SK-N-SH treated with all-trans-retinoic acid at 6 μM for 48 hours (cell line): Measurements from ENCODE around the gene MXD4.

Experiments
- ARNTL ChIP-seq: fragments of 450-650 bp; formaldehyde crosslinking; IDR thresholded peaks from 2 replicates; pipeline ENCODE4 v1.5.0; 2020; ENCODE audit warnings: low read depth, mild to moderate bottlenecking, moderate library complexity, borderline replicate concordance
- CSRNP3 ChIP-seq: fragments of 250-450 bp; sonication (Bioruptor Pico); IDR thresholded peaks from 2 replicates; pipeline ENCODE4 v1.5.1; 2021; ENCODE audit warnings: mild to moderate bottlenecking, moderate library complexity
- PATZ1 ChIP-seq: fragments of 250-450 bp; sonication (Bioruptor Pico); IDR thresholded peaks from 2 replicates; pipeline ENCODE4 v1.8.0; 2020; ENCODE audit warnings: mild to moderate bottlenecking, moderate library complexity, borderline replicate concordance
- ZC3H10 ChIP-seq: fragments of 250-450 bp; sonication (Bioruptor Pico); IDR thresholded peaks from 2 replicates; pipeline ENCODE4 v1.5.1; 2021; ENCODE audit warnings: mild to moderate bottlenecking, moderate library complexity
- ZFP30 ChIP-seq: fragments of 450-650 bp; formaldehyde crosslinking; IDR thresholded peaks from 2 replicates; pipeline ENCODE4 v1.5.0; 2022; ENCODE audit warnings: mild to moderate bottlenecking, moderate library complexity
- ZNF8 ChIP-seq: fragments of 450-650 bp; formaldehyde crosslinking; IDR thresholded peaks from 2 replicates; pipeline ENCODE4 v1.5.0; 2020; ENCODE audit warnings: mild to moderate bottlenecking, moderate library complexity
- TF ChIP-seq, protein P1 (sequence below): fragments of 250-450 bp; sonication (Bioruptor Pico); IDR thresholded peaks from 2 replicates; pipeline ENCODE4 v1.5.1; 2020; ENCODE audit warnings: low read depth, mild to moderate bottlenecking, moderate library complexity

DNA sequence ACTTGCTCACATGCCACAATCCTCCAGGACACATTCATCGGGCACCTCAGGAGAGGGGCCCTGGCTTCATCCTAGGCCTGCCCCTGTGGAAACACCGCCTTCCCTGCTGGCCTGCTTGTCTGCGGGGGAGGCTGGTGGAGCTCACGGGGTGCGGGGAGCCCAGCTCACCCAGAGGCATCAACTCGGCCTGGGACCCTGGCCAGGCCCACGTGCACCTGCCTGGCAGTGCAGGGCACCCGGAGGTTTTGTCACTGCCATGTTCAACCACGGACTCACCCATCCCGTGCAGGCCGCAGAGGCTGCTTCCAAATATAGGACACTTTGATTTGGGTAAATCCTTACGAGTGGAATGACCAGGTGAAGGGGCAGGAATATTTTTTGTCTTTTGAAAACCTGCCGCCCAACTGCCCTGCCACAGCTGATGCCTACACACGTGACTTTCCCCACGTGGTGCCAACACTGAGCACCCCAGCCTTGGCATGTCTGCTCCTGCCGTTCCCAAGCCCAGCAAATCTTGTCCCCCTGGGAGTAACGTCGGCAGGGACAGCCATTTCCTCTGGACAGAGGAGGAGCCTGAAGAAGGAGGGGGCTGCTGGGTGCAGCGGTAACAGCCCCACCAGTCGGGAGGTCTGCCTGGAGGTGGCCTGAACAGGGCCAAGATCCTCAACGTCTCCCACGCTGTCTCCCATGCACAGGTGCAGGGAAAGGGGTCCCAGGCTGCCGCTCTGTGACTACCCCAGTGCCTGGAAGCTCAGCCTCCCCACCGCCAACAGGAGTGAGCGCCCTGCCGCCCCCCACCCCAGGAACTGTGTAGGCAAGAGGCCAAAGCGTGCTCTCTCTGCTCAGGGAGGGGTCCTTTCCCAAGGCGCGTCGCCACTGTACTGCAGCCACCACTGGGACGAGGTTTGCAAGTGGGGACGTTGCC is 8.5 kb downstream of the MXD4 start:
- TF ChIP-seq PATZ1 (CRISPR knock-in tag) (no peak), CSRNP3 (no peak), ZFP30 (CRISPR knock-in tag) (no peak), ZC3H10 (CRISPR knock-in tag) (no peak), ARNTL (CRISPR knock-in tag) (no peak), ZNF8 (CRISPR knock-in tag) (no peak)
- TF ChIP-seq, protein P1, sequence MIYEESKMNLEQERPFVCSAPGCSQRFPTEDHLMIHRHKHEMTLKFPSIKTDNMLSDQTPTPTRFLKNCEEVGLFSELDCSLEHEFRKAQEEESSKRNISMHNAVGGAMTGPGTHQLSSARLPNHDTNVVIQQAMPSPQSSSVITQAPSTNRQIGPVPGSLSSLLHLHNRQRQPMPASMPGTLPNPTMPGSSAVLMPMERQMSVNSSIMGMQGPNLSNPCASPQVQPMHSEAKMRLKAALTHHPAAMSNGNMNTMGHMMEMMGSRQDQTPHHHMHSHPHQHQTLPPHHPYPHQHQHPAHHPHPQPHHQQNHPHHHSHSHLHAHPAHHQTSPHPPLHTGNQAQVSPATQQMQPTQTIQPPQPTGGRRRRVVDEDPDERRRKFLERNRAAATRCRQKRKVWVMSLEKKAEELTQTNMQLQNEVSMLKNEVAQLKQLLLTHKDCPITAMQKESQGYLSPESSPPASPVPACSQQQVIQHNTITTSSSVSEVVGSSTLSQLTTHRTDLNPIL (CRISPR knock-in tag), result no peak
